Stimulated activated CD4-positive, alpha-beta T cell treated with anti-CD3 and anti-CD28 coated beads, Interleukin-2, amount 100 ng/mL, for 48 hours (primary cell): Measurements from ENCODE around the gene TACR3.
"Not testable (repeated sequence)": the region's sequence is repeated elsewhere in the genome, so short reads cannot be mapped to it uniquely, and the experiment has no call there.

ENCODE experiments used
- DNase-seq, 2 donors: peaks; one replicate each; pipeline ENCODE4 v3.0.0-alpha.2; 2020

The TACR3 gene, protein sequence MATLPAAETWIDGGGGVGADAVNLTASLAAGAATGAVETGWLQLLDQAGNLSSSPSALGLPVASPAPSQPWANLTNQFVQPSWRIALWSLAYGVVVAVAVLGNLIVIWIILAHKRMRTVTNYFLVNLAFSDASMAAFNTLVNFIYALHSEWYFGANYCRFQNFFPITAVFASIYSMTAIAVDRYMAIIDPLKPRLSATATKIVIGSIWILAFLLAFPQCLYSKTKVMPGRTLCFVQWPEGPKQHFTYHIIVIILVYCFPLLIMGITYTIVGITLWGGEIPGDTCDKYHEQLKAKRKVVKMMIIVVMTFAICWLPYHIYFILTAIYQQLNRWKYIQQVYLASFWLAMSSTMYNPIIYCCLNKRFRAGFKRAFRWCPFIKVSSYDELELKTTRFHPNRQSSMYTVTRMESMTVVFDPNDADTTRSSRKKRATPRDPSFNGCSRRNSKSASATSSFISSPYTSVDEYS

DNA sequence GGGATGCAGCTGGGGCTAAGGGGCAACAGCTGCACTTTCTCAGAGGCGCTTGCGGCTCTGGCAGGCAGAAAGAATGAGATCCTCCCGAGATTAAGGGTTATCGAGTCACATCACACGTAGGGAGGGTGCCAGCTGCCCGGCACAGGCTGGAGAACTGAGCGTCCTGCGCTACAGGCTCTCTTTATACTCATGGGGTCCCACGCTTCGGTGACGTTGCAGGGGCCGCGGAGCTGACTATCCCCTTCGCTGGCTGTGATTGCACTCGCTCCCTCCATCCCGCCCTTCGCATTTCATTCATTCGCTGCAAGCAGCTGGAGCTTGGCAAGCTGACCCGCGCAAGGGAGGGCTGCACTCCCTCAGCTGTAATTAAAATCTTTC lies at the start of gene TACR3:
Gene TACR3 (minus strand): TSS at position 156 of the 378 bp plus-strand sequence. CDS start 310 bp downstream, outside the sequence.
- no peak for DNase-seq

GRCh38 chr4:103757631-103758030 lies 37.8 kb upstream of the TACR3 start:
- DNase-seq, result no peak

DNA sequence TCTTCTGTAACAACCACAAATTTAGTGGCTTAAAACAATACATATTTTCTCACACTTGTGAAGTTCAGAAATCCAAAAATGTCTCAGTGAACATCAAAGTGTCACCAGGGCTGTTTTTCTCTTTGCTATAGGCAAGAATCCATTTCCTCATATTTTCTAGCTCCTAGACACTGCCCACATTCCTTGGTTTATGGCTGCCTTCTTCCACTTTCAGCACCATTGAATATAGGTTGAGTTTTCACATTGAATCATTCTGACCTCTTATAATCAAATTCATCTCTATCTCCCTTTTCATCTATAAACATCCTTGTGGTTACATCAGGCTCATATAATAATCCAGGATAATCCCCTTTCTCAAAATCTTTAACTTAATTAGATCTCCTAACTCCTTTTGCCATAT lies 37.0 kb upstream of the TACR3 start:
- DNase-seq, result no peak

GRCh38 chr4:103754844-103755243 lies 35.1 kb upstream of the TACR3 start:
- DNase-seq, result no peak

DNA sequence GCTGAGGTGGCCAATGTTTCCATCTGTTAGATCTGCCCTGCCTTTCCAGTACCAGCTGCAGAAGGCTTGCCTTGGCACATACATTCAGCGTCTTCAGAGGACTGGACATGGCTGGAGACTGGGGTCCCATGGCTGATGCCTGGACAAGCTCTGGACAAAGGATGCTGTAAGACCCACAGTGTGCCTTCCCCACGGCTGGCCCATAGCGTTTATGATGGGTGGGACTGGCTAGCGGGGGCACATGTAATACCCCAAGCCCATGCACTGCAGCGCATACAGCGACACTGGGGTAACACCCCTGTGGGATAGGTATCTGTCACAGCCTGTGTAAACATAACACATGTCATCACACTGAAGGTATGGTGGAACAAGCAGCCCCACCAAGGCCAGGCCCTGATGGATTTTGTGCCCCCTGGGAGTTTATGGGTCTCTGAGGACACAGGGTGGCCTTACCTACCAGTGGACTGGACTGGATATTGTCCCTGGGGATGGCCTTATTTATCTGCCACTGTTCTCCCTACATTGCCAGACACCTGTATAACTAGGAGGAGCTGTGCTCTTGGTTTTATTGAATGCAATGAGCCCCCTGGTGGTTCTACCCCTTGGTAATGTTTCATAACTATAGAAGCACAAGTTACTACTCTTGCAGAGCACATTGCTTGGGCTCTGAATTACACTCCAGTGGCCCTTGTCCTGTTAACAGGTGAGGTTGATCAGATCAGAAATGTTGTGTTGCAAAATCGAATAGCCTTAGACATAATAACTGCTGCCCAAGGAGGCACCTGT lies 34.3 kb upstream of the TACR3 start:
- no peak for DNase-seq

DNA sequence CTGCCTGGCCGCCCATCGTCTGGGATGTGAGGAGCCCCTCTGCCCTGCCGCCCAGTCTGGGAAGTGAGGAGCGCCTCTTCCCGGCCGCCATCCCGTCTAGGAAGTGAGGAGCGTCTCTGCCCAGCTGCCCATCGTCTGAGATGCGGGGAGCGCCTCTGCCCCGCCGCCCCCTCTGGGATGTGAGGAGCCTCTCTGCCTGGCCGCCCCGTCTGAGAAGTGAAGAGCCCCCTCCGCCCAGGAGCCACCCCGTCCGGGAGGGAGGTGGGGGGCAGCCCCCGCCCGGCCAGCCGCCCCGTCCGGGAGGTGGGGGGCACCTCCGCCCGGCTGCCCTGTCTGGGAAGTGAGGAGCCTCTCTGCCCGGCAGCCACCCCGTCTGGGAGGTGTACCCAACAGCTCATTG lies 3.4 kb upstream of the TACR3 start:
- DNase-seq, result not testable (repeated sequence)

DNA sequence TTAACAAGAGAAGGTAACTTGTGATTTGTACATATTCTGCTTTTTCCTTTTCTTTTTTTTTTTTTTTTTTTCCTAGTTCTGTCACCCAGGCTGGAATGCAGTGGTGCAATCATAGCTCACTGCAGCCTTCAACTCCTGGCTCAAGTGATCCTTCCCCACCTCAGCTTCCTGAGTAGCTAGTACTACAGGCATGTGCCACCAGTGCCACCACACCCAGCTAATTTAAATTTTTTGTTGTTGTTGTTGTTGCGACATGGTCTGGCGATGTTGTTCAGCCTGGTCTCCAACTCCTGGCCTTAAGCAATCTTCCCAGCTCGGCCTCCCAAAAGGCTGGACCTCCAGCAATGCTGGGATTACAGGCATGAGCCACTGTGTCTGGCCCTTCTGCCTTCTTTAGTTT lies 1.5 kb upstream of the TACR3 start:
- DNase-seq, result no peak

- DNase-seq, result no peak
Observed at GRCh38 chr4:103720661-103721060, 876 bp upstream of the TACR3 start.

- DNase-seq, result no peak
Observed at GRCh38 chr4:103719105-103719829, 518 bp downstream of the TACR3 start.

DNA sequence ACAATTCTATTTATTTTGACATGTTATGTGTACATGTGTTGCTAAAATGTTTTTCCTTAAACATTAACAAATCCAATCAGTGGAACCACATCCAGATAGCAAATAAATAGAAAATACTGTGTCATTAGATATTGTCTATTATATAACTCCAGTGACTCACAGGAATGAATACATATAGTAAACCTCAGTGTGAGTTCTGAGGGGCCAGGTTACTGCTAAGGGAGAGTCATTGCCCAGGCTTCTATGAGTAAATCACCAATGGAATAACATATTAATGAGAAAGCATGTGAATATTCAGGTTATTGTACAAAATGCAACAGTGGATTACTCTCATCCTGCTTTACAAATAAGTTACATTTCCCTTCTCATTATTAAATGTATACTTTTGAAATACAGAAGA lies 27.2 kb downstream of the TACR3 start:
- DNase-seq, result no peak

DNA sequence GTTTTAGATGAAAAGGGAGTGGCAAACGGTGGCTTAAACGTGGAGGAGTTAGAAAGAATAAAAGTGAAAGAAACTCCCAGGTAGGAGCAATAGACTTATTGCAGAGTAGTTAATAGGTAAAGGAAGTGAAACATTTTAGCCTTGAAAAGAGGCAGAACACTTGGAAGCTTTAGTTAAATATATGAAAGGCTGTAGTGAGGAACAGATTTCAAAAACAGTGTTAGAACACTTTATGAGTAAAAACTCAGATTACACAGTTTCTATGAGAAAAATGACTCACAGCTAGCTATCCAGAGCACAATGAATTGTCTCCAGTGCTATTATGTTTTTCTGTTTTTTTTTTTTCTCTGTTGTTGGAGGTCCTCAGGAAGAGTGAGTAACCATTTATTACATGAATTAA lies 45.8 kb downstream of the TACR3 start:
- no peak for DNase-seq

GRCh38 chr4:103666764-103667163 lies 53.0 kb downstream of the TACR3 start:
- not testable (repeated sequence) for DNase-seq

DNA sequence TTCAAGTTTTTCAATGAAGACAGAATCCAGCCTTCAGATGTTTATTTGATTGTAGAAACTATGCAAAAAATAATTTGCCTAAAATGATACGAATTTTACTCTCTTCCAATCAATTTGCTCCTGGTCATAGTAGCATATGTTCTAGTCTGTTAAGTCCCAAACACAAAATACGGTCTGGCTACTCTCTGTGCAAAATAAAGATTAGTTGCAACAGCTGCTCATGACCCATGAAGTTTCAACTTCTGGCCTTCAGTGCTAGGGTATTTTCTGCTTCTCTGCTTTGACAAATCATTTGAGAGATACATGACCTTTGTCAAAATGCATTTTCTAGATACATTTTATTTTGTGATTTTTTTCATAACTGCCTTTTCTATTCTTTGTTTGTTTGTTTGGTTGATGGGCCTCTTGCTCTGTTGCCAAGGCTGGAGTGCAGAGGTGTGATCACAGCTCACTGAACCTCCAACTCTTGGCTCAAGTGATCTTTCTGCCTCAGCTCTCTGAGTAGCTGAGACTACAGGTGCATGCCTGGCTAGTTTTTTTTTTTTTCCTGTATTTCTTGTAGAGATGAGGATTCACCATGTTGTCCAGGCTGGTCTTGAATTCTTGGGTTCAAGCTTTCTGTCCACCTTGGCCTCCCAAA lies 55.2 kb downstream of the TACR3 start:
- DNase-seq, result no peak

DNA sequence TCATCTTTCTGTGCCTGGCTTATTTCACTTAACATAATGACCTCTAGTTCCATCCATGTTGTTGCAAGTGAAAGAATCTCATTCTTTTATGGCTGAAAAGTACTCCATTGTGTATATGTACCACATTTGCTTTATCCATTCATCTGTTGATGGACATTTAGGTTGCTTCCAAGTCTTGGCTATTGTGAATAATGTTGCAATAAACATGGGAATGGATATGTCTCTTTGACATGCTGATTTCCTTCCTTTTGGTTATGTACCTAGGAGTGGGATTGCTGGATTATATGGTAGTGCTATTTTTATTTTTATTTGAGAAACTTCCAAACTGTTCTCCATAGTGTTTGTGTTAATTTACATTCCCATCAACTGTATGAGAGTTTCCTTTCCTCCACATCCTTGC lies 71.2 kb downstream of the TACR3 start:
- DNase-seq, result no peak

GRCh38 chr4:103645991-103646390 lies 73.8 kb downstream of the TACR3 start:
- DNase-seq, result no peak

DNA sequence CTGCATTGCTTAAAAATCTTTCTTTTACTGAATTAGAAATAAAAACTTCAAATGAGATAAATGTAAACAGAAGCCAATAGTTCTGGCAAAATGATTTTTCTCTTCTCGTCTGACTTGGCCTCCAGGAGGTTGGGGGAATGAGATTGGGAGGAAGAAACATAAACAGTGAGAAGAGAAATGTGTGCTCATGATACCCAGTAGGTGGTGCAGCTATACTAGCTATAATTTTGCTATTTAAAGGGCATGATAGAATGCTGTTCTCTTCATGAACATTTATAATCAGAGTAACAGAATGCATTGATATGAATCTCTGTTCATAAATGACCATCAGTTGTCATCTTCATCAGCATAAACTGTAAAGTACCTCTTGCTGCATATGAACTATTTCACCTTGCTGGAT lies 85.5 kb downstream of the TACR3 start:
- no peak for DNase-seq

GRCh38 chr4:103626296-103626695 lies 93.5 kb downstream of the TACR3 start:
- no peak for DNase-seq

- DNase-seq, result no peak
Observed at GRCh38 chr4:103591841-103592240, 127.9 kb downstream of the TACR3 start.

DNA sequence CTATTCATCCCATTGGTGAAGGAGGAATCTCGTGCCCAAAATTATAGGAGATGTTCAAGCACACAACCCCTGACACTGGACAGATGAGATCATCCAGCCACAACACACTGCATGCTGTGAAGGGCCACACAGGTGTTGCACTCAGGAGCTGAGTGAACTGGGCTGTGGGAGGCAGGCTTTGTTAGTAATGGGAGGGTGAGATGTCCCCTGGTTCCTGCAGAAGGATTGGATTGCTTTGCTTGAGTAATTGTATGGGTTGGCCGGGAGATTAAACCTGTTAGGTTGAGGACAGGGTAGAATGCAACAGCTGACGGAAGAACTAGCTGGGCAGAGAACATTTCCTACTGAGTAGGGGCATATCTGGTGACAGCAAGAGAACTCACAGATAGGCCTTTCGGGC lies 152.2 kb downstream of the TACR3 start:
- DNase-seq, result no peak

DNA sequence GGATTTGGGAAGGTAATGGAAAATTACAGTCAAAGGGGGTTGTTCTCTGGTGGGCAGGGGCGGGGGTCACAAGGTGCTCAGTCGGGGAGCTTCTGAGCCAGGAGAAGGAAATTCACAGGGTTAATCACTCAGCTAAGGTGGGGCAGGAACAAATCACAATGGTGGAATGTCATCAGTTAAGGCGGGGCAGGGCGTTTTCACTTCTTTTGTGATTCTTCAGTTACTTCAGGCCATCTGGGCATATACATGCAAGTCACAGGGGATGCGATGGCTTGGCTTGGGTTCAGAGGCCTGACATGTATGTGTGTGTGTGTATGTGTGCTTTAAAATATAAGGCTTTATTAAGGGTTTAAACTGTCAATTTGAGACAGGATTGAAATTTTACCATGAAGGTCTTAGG lies 160.6 kb downstream of the TACR3 start:
- not testable (repeated sequence) for DNase-seq
